Activated T-helper 1 cell treated with Interleukin-2 at 50 U/mL for 16 hours (primary cell): ENCODE measurements around the gene CTIF.

Experiments
- DNase-seq: peaks from one replicate; pipeline ENCODE4 v3.0.0-alpha.2; 2020; ENCODE audit warnings: low read depth

The CTIF gene

GRCh38 chr18:48886520-48887293 is 347.9 kb downstream of the CTIF start:
- DNase-seq = no peak

GRCh38 chr18:48887294-48887904 is 348.6 kb downstream of the CTIF start:
- DNase-seq = no peak

- DNase-seq = no peak
Measured at GRCh38 chr18:48887905-48888772, 349.3 kb downstream of the CTIF start.

- no peak for DNase-seq
Measured at GRCh38 chr18:48888773-48889080, 349.9 kb downstream of the CTIF start.

DNA sequence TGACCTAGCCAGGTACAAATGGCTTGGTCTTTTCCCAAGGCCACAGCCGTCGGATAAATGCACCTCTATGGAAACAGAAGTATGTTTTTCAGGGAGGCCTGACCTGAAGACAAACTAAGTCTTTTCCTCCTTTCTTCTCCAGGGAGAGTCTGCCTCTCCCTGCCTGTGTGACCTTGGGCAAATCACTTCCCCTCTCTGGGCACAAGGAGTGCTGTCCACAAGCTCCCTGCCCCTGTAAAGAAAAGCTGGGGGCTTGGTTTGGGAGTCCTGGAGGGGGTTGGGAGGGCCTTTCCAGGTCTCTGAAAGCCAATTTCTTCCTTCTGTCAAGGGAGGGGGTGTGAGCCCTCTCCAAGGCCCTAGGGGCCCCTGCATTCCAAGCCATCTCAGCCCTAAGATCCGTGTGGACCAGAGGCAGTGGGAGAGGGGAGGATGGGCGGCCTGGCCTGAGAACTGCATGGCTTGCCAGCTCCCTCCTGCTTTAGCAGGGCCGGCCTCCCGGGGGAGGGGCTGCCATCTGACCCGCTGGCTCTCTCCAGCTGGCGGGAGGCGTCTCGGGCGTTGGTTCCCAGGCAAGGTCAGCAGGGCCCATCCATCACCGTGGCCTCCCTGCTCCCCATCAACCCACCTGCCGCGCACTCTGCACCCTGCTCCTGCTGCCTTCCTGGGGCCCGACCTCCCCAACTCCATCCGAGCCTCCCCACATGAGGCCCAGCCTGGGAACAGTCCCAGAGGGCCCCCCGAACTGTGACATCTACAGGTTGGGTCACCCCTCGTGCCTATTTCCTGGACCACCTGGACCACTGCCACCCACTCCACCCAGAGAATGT is 350.5 kb downstream of the CTIF start:
- no peak for DNase-seq

GRCh38 chr18:48889981-48890762 is 351.3 kb downstream of the CTIF start:
- DNase-seq = no peak

DNA sequence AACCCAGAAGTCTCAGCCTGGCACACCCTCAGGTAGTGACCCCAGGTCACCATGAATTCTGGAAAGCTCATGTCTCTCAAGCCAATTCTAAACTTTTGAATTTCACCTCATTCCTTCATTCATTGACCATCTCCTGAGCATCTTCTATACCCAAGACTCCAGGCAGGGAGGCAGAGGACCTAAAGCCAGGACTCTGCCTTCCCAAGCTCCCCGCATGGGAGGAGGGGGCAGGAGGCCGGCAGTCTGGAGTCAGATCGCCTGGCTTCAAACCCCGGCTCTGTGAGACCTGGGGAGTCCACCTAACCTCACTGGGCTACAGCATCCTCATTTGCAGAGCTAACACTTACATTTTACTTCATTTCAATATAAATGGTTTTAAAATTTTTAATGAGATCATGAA is 352.9 kb downstream of the CTIF start:
- DNase-seq = no peak

GRCh38 chr18:48892146-48892855 is 353.5 kb downstream of the CTIF start:
- no peak for DNase-seq

DNA sequence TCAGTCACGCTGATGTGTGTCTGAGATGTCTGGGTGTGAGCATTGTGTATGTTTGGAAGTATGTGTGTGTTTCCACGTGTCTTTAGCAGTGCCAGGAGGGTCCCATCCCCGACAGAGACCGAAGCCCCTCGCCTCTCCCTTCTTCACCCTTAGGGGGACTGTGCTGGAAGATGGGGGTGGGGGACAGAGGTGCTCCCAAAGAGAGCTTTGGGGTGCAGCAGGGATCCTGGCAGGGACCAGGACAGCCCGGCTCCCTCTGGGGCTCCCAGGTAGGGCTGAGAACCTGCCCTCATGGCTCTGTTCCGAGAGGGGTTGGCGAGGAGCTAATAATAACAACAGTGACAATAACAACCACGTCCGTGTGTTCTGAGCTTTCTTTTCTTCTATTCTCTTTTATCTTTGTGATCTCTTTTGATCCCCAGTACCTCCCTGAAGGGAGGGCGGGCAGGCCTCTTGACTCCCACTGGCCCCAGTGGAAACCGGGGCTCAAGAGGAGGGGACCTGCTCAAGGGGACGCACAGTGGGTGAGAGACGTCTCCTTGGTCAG is 354.3 kb downstream of the CTIF start:
- DNase-seq = no peak

- DNase-seq = no peak
Measured at GRCh38 chr18:48893608-48894600, 355.1 kb downstream of the CTIF start.

GRCh38 chr18:48894799-48895346 is 356.0 kb downstream of the CTIF start:
- DNase-seq = no peak

- no peak for DNase-seq
Measured at GRCh38 chr18:48896326-48896874, 357.6 kb downstream of the CTIF start.

GRCh38 chr18:48896875-48897511 is 358.2 kb downstream of the CTIF start:
- DNase-seq = no peak

GRCh38 chr18:48897531-48897930 is 358.7 kb downstream of the CTIF start:
- DNase-seq = no peak

GRCh38 chr18:48898521-48898920 is 359.7 kb downstream of the CTIF start:
- DNase-seq = no peak

- DNase-seq = no peak
Measured at GRCh38 chr18:48899558-48900174, 360.8 kb downstream of the CTIF start.

- no peak for DNase-seq
Measured at GRCh38 chr18:48900469-48900868, 361.6 kb downstream of the CTIF start.
